GM21576 (cell line): ENCODE measurements around the gene DCLK2.

ENCODE experiments used
- ATAC-seq: cut with Tn5 transposase; IDR thresholded peaks from one replicate; pipeline ENCODE4 v1.9.1; 2021; ENCODE audit warnings: mild to moderate bottlenecking, moderate library complexity; ENCODE audit not compliant: unreplicated experiment

DCLK2 gene

DNA sequence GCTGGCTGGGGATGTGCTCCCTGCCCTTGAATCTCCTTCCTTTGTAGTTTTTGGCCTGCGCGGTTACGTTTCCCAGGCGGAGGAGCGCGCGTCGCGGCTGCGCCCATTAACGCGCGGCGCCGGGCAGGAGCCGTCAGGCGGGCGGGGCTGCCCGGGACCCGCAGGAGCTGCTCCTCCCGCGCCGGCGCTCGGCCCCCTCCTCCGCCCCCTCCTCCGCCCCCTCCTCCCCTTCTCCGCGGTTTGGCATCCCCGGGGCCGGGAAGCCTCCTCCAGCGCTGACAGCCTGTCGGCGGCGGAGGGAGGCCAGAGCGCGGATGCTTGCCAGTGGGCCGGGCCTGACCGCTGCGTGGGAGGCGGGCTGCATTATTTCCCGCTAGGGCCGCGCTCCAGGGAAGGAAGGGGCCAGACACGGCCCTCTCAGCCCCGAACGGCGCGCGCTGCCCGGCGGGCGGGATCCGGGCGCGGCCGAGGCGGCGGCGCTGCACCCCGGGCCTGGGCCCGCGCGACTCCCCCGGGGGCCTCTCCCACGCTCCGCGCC lies at the start of gene DCLK2:
DCLK2 (plus strand) TSS at position 405 of the 538 bp plus-strand sequence. CDS start 583 bp downstream, outside the sequence.
- ATAC-seq = no peak

DNA sequence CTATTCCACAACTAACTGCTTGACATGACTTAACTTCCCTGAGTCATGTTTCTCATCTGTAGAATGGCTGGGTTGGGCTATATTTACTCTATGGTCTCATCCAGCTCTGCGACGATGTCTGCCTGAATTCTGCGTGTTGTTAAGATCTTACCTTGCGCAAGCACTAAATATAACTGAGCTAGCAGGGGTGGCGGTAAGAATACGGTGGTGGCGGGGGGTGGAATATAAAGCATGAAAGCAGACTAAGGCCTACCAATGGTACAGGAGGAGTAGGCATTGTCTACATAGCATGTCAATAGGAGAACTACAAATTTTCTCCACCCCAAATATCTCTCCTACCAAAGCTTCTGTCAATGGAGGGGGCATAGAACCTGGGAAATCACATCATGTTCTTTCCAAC lies 45.7 kb upstream of the DCLK2 start:
- ATAC-seq = no peak

DNA sequence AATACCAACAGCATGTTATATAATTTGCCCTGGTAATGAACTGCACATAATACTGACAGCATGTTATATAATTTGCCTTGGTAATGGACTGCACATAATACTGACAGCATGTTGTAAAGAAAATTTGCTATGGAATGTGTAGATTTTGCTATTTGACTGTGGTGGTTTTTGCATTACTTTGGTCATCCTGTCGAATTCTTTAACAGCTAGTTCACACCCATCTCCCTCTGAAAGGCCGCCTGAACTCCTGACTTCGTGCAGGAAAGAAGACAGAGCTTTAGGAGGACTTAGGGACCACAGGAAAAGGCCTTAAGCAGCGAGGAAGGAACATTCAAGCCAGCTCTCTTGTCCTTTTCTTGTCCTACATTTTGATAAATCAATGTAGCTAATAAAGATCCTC lies 45.2 kb upstream of the DCLK2 start:
- no peak for ATAC-seq

DNA sequence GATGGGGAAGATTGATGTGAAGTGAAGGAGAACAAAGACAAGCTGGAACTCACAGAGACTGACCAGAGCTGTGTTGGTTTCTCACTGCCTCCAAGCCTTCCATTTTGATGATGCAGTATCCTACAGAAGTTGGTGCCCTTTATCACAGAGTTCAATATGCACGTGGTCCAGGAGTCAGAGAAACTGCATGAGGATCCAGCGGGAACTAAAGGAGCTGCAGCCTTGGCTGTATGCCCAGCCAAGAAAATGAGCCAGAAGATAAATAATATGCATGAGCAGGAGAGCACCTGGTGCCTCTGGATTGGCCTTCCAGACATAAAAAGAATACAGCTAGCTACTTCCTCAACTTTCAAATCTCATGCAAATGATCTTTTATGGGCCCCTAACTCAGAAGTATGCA lies 44.3 kb upstream of the DCLK2 start:
- no peak for ATAC-seq

DNA sequence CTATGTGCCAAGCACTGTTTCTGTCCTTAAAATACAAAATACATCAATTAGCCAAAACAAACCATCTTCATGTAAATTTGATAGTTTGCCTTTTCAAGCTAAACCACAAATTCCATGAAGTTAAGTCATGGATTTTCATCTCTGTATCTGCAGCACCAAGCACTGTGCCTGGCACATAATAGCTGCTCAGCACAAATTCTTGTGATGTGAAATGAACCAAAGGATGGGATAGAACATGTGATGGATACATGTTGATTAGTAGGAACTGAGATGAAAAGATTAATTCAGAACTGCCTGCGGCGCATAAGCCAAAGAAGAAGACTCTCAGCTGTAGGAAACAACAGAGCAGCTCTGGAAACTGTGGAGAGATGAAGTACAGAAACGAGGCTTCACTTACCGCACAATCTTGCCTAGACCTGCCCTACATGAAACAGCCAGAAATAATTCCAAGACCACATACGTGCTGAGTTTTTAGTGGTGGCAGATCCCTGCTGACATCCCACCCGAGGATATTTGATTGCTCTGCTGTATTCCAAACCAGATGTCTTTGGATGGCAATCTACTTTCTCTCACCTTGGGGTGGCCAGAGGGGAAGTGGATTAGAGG lies 40.9 kb upstream of the DCLK2 start:
- ATAC-seq = no peak

DNA sequence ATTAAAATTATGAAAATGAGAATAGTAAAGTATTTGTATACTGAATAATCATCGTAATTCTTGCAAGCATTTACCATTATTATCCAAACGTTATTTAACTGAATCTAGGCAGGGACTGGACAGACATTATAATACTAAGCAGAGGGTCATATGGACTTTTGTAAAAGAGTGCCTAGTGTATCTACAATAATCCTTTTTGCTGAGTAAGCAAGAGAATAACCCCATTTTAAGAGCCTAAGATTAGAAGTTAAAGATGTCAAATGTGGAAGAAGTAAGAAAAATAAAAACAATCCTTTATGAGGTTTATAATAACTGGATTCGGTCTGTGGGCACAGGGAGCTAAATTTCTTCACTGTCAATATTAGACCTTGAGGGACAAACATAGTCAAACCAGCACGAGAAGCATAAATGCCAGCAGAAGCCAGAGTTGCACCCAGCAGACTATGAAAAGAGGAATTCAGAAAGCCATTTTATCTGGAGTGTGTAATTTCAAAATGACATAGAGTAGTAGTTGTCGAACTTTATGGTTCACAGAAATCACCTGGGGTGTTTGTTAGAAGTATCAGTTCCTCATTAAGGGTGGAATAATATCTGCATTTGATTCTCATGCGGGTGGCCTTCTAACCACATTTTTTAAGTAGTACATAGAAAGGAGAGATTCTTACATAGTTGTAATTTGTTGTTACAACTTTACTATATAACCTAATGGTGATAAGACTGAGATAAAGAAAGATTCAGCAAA lies 39.7 kb upstream of the DCLK2 start:
- peak; percentile 91 for ATAC-seq

DNA sequence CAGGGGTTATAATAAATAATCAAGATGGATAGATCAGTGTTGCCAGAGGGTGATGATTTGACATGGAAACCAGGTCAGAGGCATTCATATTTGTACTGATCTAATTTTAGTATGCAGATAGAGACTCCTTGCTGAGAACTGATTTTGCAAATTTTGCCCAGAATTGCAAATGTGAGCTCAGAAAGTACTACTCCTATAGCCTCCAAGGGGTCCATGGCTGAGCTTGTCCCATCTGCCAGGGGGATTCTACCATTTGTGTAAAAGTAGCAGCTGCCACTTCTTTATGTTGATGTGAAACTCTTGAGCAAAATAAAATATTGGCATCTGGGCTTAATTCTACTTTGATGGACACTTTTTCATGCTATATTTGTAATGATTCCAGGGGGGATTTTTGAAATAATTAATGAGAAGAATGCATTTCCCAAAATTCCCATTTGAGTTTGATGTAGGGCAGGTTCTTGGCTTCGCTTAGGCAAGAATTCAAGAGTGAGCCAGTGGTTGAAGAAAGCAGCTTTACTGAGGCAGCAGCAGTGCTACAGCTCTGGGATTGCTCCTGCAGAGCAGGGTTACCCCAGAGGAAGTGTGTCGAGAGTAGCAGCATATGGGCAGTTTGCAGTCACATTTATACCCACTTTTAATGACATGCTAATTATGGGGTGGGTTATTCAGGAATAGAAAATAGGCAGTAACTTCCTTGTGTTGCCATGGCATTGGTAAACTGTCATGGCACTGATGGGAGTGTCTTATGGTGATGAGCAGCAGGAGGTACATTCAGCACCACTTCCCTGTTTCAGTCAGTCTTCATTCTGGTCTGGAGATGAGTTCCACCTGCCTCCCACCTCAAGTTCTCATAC lies 38.7 kb upstream of the DCLK2 start:
- ATAC-seq = no peak

DNA sequence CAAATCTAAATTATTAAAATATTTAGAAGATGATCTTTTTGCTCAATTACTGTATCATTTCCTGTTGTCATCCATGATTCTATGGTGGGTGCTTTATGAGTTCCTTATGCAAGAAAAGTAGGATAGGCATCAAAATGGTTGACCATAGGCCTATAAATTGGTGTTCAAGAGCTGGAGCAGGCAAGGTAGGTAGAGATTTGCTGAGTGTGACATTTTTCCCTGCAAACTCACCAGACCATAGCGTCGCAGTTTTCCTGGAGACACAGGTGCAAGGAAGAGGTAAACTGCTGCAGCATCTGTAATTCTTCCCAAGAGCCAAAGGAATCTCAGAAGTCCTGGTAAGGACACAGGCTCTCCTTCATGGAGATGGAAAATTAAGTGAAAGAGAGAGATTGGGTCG lies 33.7 kb upstream of the DCLK2 start:
- ATAC-seq = no peak

DNA sequence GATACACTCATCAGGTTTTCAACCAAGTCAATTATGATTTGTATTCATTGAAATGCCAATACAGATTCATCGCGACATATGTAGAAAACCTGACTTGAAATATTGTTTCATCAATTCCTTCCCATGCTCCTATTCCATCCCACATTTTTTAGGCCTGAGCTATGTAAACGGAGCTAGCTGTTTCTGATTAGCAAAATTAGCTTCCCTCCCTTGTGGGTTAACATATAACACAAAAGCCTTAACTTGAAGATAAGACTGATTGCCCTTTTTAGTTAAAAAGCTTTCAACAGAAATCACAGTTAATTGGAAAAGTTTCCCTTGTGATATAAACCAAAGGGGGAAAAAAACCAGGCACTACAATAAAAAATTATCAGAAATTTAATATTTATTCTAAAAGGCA lies 32.8 kb upstream of the DCLK2 start:
- ATAC-seq = no peak

DNA sequence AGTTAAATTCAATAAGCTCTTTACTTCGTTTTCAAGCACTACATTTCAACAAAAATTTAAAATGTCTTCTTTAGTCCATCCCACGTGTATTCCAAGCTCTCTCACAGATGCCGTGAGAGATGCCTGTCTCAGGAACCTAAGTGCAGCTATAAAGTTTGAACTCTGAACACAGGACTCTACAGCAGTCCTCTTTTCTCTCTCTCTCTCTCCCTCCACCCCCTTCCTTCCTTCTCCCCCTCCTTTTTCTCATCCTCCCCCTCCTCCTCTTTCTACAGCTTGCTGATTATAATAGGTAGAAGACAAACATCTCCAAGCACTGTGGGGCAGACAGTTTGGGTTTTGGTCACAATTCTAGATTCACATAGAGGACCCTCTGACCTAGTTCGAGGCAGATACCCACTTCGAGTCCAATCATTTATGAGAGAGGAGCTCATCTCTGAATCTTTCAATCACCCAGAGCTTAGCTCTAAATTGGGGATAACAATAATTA lies 31.5 kb upstream of the DCLK2 start:
- no peak for ATAC-seq

DNA sequence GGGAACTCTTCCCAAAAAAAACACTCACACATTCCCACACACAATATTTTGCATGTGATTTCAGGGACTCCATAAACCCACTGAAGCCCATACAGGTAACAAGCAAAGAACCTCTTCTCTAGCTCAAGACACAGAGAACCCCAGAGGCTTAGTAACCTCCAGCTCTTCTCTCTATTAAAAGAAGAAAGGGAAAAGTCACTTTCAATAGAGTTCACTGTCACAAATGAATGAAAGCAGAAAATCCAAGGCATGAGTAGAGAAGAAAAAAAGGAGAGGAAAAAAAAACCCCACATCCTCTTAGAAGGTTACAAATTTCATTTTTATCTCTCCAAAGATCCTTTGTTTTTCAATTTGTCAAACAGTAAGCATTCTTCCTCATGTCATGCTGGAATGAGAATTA lies 30.7 kb upstream of the DCLK2 start:
- no peak for ATAC-seq

DNA sequence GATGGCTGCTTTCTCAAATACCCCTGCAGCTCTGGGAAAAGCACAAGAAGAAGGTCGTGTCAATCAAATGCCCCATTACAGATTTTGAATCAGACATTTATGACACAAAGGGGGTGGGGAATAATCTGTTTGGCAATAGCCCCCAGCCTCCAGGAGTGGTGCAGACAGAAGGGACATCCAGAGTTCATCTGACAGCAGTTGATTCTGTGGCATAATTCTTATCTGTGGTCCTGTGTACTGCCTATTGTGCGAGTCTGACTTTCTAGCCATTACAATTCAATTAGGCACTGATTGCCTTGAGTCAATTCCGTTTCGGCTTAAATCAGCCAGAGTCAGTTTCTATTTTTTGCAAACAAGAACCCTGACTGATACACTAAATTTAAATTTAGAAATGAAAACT lies 28.6 kb upstream of the DCLK2 start:
- no peak for ATAC-seq

DNA sequence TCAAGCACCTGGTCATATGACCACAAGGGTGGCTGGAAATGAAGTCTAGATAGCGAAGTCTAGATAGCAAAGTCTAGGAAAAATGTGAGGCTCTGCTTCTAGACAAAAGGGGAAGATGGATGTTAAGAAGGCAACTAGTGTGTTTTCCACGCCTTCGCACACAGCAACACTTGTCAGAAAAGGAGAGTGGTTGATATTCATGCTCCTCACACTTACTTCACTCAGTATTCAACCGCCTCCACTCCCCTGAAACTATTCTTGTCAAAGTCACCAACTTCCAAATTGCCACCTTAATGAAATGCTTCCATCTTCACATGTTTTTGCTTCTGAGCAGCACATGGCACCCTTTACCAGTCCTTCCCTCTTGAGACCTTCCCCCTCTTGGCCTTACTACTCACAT lies 27.7 kb upstream of the DCLK2 start:
- ATAC-seq = no peak

DNA sequence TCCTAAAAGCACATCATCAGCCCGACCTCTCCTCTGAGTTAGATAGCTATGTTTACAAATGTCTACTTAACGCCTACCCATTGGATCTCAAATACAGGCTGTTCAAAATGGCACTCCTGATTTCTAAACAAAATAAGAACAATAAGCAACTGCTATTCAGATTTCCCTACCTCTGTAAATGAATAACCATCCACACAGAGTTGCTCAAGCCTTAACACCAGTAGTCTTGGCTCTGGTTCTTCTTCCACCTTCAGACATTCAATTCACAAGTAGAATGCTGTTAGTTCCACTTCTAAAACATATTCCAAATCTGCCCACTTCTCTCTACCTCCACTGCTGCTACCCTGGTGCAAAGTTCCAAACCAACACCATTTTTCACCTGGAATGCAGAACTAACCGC lies 27.1 kb upstream of the DCLK2 start:
- ATAC-seq = no peak

DNA sequence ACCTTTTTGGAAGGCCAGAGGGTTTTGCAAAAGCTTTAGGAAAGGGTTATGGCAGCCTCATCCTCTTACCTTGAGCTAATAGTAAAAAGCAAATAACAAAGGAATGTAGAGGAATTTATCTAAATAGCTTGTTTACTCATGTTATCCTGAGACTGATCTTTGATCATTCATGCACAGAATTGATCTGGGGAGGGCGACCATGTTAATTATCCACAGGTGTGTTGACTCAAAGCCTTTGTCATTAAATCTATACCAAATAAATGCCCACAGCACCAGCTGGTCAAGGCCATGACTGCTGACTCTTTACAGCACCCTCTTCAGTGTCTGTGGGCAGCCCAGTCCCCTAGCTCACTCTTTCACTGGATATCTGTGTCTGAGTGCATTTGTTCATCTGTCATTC lies 22.8 kb upstream of the DCLK2 start:
- no peak for ATAC-seq

DNA sequence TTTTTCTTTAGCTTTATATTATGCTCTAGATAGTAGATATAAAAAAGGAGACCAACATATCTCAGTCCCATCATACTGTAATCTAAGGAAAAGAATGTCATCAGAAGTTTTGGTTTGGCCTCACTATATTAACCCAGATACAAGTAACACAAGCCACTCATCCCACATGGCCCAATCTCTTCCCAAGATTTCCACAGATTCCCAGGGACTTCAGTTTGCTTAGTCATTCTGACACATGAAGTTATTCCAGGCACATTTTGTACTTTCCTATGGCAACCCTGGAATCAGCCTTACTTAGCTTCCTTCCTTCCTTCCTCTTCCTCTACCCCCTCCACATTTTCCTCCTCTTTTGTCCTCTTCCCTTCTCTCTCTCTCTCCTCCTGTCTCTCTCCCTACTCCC lies 21.7 kb upstream of the DCLK2 start:
- no peak for ATAC-seq

DNA sequence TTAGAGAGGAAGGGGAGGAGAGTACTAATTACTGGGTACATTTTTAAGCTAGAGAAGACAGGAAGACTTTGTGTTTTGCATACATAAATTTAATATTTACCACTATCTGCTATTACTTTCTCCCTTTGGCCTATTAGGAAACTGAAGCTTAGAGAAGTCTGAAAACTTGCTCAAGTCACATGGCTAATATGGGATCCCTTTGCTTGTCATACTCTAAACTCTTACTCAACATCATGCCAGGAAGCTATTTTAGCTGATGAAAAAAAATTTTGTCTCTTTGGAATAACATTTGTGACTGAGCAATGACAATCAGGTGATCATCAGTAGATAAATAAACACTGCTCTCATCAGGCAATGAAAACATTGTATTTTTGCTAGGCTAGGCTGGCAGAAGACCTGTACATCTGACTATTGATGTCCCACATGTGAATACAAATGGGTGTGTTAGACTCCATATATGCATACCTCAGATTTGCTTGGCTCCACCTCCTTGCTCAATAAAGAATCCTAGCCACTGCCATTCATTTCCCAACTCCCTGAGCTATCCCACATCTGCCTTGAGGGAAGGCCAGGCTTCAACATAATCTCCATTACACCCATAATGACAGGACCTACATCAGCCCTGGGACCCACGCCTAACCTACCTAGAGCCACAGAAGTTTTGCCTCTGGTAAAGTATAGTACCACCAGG lies 17.0 kb upstream of the DCLK2 start:
- ATAC-seq = no peak

DNA sequence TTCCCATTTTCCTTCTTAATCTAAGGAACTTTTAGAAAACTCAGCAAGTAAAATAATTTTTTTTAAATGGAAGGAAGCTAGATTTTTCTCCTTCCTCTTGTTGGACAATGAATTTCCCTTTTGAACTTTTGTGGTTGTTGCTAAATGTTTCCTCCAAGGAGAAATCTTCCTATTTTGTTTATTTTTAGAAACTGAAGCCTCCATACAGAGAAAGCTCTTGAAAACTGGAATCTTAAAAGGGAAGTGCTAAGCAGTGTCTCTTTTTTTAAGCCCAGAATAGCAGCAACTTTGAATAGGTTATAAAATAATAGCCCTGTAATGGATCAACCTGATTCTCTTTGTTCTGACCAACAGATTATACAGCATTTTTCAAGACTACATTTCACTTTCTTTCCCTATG lies 15.1 kb upstream of the DCLK2 start:
- no peak for ATAC-seq

DNA sequence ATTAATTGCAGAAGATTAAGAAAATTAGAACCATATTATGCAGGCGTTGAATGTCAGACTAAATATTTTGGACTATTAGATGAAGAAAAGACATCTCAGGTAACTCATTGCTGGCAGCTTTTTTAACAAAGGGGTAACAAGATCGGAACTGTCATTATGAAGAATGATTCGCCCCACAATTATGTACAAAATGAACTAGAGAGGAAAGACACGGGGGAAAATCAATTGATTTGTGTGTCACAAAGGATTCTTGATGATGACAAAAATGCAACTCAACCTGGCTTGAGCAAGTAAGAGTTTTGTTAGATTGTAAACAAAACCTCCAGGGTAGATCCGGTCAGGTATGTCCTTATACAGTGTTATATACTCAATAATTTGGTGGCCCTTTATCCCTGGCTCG lies 12.5 kb upstream of the DCLK2 start:
- ATAC-seq = no peak

DNA sequence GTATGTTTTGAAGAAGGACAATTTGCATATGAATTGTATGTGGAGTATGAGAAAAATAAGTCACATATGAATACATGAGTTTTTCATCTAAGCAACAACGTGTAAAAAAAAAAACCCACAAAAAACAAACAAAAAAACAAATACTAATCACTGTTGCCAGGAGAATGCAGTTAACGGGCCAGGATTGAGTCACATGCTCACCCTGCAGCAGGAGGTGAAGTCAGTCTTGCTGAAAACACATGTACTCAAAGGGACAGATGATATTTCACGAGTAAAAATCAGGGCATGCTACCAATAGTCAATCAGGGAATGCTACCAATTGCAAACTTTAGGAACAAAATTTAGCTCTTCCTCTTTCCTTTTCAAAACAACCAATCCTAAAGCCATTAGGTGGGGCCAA lies 10.4 kb upstream of the DCLK2 start:
- no peak for ATAC-seq
